IPS DF 19.7 (cell line): ENCODE data around the gene ANKUB1.

Experiments used
- DNase-seq: peaks from one replicate; pipeline ENCODE4 v3.0.0-alpha.2; 2013; ENCODE audit warnings: low read depth, low spot score

ANKUB1 gene

DNA sequence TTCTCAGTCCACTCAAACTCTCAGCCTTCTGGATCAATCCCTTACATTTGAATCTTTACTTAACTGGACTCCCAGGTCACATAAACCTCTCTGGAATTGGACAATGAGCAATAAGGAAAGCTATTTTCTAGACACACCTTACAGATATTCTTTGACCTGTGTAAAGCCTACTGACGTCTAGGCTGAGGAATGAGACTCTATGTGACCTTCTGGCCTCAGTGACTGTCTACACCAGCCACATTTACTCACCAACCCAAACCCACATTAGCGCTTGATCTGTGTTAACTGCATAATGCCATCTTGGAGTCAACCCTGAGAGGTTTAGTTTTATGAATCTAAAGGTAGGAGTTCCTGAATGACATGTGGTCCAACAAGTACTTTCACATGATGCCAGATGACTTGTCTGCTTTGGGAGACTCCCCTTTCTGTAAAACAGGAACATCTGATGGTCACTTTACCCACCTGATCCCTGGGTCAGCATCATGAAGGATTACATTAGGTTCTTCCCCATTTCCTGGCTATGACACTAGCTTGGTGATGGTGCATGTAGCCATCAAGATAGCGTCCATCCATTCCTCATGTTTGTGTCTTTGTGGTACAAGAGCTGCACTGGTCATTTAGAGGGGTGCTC is 28.7 kb downstream of the ANKUB1 start:
- DNase-seq = no peak

- no peak for DNase-seq
Observed at GRCh38 chr3:149753717-149754116, 38.6 kb downstream of the ANKUB1 start.

- no peak for DNase-seq
Observed at GRCh38 chr3:149752788-149753136, 39.6 kb downstream of the ANKUB1 start.

DNA sequence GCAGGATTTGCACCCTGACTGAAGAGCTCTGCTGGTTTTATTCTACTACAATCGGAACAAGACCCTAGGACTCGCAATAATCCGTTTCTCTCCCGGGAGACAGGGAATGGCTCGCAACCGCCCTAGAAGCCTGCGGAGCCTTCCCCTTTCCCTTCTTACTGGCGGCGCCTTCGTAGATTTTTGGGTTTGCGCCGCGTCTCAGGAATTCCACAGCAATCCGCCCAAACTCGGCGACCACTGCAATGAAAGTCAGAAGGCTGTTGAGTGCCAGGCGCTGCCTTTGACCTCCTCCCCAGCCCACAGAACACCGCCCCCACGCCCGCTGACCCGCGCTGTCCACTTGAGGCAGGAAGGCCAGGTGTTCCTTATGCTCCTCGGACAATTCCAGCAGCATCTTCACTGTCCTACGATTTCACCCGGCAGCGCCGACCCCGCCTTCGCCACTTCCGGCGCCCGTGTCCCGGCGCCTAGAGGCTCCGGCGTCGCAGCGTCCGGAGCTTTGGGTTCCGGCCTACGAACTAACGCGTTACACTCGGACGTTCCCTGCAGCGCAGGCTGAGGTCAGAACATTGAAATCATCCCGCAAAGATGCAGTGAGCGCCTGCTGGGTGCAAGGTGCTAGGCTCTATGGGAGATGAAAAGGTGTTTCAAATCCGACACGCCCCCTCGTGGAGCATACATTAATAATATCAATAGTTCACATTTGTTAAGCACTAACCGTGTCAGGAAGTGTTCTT is 40.1 kb downstream of the ANKUB1 start, which contains the start of gene COMMD2:
Gene COMMD2, minus strand, starts transcription at position 439 of the 737 bp plus-strand sequence. Its CDS starts 45 bp downstream, at position 394.
- peak; percentile 69 for DNase-seq

DNA sequence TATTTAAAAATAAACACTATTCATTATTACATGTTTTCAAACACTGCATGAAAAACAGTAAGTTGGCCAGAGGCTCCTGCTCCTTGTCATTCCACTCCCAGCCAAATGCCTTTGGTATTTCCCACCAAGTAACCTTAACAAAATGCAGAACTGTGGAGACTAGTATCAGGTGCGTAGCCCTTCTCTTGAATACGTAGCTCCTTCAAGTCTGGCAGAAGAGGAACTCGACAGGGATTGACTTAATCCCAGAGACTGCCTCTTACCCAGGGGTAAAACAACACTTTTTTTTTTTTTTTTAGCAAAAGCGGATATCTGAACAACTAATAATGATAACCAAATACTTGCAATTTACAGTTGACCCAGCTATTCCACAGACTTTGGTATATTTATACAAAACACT is 40.8 kb downstream of the ANKUB1 start:
- DNase-seq = no peak

- DNase-seq = no peak
Observed at GRCh38 chr3:149744606-149745005, 47.7 kb downstream of the ANKUB1 start.

GRCh38 chr3:149744151-149744550 is 48.2 kb downstream of the ANKUB1 start:
- no peak for DNase-seq

DNA sequence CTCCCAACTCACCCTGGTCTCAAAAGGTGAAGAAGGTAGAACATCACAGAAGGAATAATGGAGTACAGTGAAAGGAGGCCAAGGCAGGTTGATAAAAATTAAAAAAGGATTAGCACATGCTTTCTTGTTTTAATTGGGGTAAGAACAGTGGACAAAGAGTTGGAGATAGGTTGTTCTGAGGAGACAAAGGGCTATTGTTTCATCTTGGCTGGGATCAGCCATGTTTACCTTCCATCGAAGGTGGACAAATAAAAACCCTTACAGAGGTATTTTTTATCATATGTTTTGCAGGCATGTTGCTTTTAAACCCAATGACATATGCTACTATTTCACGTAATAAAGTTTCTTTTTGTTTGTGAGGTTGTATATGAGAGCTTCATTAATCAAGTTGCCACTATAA is 53.0 kb downstream of the ANKUB1 start:
- DNase-seq = no peak

DNA sequence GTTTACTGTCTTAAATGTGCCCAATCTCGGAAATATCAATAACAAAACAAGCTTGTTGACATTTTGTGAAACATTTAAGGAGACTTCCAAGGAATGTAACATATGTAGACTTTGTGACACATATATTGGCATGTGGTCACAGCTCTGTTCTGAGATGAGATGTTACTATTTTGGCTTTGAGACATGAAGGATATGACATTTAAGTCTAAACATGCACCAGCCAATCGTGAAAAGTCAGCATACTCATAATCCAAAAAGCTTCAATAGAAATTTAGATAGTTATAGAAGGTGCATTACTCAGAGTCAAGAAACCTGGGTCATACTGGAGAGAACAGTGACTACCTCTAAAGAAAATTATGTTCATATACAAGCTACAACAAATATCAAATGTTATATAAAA is 53.5 kb downstream of the ANKUB1 start:
- no peak for DNase-seq

- DNase-seq = no peak
Observed at GRCh38 chr3:149736953-149737205, 55.5 kb downstream of the ANKUB1 start.

- no peak for DNase-seq
Observed at GRCh38 chr3:149736175-149736952, 56.0 kb downstream of the ANKUB1 start.

GRCh38 chr3:149732234-149732633 is 60.1 kb downstream of the ANKUB1 start:
- no peak for DNase-seq

- DNase-seq = no peak
Observed at GRCh38 chr3:149727656-149728055, 64.7 kb downstream of the ANKUB1 start.

GRCh38 chr3:149726716-149727407 is 65.5 kb downstream of the ANKUB1 start:
- no peak for DNase-seq

DNA sequence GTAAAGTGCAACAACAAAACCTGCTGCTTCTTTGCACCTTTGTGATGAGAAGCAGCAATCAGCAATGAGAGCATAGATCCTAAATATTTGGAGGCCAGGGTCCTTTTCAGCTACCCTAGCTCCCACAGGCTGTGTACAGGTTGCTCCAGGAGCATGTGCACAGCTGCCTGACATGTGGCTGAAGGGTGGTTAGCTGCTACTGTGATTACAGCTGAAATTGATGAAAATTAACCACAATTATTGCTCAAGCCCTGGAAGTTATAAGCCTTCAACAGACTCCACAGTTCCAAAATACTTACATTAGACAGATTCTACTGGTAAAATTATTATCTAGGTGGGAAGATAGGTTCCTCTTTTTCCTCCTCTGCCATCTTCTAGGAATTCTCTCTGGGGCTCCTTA is 68.6 kb downstream of the ANKUB1 start:
- no peak for DNase-seq

DNA sequence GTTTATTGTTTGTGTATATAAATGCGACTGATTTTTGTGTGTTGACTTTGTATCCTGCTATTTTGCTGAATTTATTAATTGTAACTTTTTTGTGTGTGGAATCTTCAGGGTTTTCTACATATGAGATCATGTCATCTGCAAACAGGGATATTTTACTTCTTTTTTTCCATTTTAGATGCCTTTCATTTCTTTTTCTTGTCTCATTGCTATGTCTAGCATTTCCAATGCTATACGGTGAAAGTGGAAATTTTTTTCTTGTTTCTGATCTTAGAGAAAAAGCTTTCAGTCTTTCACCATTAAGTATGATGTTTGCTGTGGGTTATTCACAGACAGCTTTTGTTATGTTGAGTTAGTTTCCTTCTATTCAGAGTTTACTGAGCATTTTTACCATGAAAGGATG is 71.4 kb downstream of the ANKUB1 start:
- no peak for DNase-seq

- peak; percentile 28 for DNase-seq
Observed at GRCh38 chr3:149717391-149718056, 74.8 kb downstream of the ANKUB1 start.

- no peak for DNase-seq
Observed at GRCh38 chr3:149716984-149717383, 75.4 kb downstream of the ANKUB1 start.

DNA sequence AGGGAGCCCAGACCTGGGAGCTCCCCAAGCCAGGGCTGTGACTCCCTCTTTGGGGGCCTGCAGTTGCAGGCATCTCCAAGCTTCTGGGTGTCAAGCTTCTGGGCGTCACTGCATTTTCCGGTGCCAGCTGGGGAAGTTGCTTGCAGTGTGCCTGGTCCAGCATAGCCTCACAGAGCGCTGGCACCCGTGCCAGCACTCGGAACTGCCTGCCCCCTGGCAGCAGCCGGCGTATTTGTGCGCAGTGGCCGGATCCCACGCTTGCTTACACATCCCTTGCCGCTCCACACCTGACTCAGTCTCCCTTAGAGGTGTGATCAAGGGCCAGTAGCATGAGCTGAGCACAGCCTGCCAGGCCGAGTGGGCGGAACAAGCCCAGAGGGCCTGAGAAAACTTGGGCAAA is 77.1 kb downstream of the ANKUB1 start:
- DNase-seq = no peak

- DNase-seq = no peak
Observed at GRCh38 chr3:149713730-149714654, 78.4 kb downstream of the ANKUB1 start.
